GM12874 (cell line): ENCODE measurements around the gene SPEM2.

Experiments
- TF ChIP-seq, protein P1 (sequence below): IDR thresholded peaks from 2 replicates; pipeline ENCODE4 v1.5.1; 2011; ENCODE audit warnings: low read depth, mild to moderate bottlenecking, control low read depth, low read length, moderate library complexity; ENCODE audit not compliant: insufficient read depth

Gene SPEM2

DNA sequence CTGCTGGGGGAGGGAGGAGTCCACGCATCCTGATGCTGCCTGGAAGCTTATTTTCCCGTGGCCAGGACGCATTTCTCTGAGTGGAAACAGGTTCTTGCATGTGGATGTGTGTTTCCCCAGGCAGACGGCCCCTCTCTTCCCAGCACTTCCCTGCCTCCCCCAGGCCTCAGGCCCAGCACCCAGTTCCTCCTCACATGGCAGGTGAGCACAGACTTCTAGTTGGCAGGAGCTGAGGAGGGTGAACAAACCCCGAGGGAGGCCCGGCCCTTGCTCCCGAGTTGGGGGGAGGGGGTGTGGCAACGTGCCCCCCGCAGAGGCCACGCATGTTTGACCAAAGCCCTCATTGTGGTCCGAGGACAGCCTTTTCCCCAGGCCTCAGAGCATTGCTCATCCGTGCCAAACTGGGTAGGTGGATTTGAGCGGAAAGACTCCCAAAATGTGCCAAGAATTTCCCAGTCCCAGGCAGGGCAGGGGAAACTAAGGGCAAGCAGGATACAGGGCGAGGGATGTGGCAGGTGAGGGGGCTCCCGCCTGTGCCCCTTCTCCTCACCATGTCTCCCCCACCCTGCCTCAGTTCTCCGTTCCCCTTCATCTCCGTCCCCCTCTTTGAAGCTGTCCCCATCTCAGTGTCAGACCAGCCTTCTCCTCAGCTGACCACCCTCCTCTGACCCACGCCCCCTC, 6.8 kb upstream of the SPEM2 start:
- TF ChIP-seq, protein P1, sequence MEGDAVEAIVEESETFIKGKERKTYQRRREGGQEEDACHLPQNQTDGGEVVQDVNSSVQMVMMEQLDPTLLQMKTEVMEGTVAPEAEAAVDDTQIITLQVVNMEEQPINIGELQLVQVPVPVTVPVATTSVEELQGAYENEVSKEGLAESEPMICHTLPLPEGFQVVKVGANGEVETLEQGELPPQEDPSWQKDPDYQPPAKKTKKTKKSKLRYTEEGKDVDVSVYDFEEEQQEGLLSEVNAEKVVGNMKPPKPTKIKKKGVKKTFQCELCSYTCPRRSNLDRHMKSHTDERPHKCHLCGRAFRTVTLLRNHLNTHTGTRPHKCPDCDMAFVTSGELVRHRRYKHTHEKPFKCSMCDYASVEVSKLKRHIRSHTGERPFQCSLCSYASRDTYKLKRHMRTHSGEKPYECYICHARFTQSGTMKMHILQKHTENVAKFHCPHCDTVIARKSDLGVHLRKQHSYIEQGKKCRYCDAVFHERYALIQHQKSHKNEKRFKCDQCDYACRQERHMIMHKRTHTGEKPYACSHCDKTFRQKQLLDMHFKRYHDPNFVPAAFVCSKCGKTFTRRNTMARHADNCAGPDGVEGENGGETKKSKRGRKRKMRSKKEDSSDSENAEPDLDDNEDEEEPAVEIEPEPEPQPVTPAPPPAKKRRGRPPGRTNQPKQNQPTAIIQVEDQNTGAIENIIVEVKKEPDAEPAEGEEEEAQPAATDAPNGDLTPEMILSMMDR = no peak

DNA sequence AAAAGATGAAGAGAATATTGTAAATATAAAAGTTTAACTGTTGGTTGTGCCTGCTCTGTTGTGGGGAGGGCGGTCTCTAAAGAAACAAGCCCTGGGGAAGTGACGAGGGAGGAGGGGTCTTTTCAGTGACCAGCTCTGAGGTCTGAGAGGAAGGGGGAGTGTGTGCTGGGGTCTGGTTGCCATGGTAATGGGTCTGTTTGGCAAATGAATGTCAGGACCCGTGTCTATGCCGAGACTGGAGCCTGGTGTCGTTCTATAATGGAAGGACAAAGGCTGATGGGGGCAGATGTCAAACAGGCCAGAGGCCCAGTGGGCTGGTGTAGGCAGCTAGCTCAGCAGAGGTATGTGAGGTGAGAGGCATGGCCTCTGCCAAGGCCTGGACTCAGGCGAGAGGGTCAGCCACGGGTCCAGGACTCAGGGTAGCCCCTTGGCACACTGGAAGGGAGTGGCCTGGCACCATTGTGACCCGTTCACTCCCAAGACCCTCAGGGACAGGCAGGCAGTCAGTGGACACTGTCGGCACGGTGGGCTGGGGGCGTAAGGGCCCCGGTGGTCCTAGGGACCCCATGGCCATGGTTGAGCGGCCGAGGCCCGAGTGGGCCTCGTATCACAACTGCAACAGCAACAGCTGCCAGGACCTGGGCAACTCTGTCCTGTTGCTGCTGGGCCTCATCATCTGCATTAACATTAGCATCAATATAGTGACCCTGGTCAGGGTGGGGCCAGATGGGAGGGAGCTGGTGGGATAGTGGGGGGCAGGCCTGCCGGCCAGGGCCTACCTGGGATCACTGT, 5.4 kb upstream of the SPEM2 start, which contains the start of gene SPEM1:
Gene SPEM1, plus strand, starts transcription at position 506 of the 792 bp plus-strand sequence. Its CDS starts 61 bp downstream, at position 567.
- TF ChIP-seq, protein P1 = no peak

DNA sequence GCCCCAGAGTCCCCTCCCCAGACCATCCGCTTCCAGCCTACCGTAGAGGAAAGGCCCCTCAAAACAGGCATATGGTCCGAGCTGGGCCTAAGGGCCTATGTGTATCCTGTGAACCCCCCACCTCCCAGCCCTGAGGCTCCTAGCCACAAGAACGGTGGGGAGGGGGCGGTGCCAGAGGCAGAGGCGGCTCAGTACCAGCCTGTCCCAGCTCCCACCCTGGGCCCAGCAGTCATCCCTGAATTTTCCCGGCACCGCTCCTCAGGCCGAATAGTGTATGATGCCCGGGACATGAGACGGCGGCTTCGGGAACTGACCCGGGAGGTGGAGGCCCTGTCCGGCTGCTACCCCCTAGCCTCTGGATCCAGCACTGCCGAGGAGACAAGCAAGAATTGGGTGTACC, 4.2 kb upstream of the SPEM2 start:
- TF ChIP-seq, protein P1 = no peak

DNA sequence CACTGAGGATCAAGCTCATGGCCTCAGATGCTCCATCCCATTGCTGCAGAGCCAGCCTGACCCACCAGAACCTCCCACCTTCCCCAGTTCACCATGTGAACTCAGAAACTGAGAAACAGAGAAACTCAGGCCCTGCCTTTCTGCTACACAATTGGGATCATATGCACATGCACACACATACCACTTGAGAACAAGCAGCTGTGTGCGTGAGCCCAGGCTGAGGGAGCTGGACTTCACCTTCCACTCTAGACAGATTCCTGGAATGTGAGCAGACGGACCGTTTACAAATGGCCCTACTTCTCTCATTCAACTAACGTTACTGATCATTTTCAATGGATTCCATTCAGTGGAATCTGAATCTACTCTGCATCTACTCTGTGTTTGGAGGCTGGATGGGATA, 1.7 kb upstream of the SPEM2 start:
- TF ChIP-seq, protein P1 = no peak

DNA sequence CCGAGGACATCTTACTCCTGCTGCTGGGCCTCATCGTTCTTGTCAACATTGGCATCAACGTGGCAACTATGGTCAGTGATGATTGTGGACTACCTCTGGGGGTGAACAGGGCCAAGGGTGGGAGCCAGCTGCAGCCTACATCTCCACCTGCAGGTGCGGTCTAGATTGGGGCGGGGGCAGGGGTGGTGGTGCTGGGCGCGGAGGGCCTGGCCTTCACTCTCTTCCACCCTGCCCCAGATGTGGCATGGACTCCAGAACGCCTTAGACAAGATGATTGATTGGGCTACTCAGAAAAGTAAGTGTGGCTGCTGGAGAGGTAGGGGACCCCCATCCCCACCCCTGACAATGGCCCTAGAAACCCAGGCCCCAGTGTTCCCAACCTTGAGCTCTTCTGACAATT, 340 bp downstream of the SPEM2 start:
- TF ChIP-seq, protein P1 = no peak

DNA sequence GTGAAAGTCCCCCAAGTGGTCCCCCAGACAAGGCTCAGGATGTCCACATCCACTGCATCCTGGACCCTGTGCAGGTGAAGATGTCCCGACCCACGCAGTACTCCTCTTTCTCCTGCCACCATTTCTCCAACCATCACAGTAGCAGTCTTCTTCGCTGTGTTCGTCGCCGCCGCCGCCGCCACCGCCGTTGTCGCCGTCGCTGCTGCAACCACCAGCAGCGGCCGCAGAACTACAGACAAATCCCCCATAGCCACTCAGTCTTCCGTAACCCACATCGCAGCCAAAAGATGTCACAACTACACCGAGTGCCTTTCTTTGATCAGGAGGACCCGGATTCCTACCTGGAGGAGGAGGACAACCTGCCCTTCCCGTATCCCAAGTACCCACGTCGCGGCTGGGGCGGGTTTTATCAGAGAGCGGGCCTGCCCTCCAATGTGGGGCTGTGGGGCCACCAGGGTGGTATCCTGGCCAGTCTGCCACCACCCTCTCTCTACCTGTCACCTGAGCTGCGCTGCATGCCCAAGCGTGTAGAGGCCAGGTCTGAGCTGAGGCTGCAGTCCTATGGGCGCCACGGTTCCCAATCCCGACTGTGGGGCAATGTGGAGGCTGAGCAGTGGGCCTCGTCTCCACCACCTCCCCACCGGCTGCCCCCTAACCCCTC, 917 bp downstream of the SPEM2 start:
- TF ChIP-seq, protein P1 = no peak

DNA sequence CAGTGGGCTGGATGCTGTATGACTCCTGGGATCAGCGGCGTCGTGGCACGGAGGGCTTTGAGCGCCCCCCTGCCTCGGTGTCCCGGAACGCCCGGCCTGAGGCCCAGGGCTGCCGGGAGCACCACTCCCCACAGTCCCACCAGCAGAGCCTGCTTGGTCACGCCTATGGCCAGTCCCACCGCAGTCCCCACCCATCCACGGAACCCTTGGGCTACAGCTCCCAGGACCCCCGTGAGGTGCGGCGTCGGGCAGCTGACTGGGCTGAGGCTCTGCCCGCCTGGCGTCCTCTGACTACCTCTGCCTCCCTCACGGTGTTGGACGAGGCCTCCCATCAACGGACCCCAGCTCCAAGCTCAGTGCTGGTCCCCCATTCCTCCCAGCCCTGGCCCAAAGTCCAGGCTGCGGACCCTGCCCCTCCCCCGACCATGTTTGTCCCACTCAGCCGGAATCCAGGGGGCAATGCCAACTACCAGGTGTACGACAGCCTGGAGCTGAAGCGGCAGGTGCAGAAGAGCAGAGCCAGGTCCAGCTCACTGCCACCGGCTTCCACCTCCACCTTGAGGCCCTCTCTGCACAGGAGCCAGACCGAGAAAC, 1.6 kb downstream of the SPEM2 start:
- TF ChIP-seq, protein P1 = no peak
